Peyer's patch (tissue), 4 donors: ENCODE measurements around the gene HOMER3. TPM values are rescaled to one million over a fixed set of nuclear protein-coding genes. Genes with fewer than 3 reads are reported as not detected.

Experiments used
- DNase-seq, 3 donors: peaks; one replicate each; pipeline ENCODE4 v3.0.0-alpha.2; 2017 to 2019
- H3K27ac ChIP-seq, 4 donors: fragments of 200-600 bp; sonication (generic); one replicate each; pipeline ENCODE4 v1.5.1; 2016 to 2019
- H3K27me3 ChIP-seq, 2 donors: fragments of 200-600 bp; sonication (generic); one replicate each; pipeline ENCODE4 v1.5.1; 2019
- H3K36me3 ChIP-seq, 3 donors: fragments of 200-600 bp; sonication (generic); one replicate each; pipeline ENCODE4 v1.5.1; 2016 to 2019
- H3K4me1 ChIP-seq, 4 donors: fragments of 200-600 bp; sonication (generic); one replicate each; pipeline ENCODE4 v1.5.1; 2016 to 2019
- H3K4me3 ChIP-seq, 4 donors: fragments of 200-600 bp; sonication (generic); 1 replicate in 3 of 4; 2 replicates in 1 of 4; pipeline ENCODE4 v1.5.1; 2016 to 2019; ENCODE audit warnings: mild to moderate bottlenecking in 1 of 4
- H3K9me3 ChIP-seq, 4 donors: fragments of 200-600 bp; sonication (generic); one replicate each; pipeline ENCODE4 v1.5.1; 2016 to 2019; ENCODE audit warnings: mild to moderate bottlenecking in 1 of 4
- CTCF ChIP-seq, 6 experiments: fragments of 450-650 bp in 4 of 6; fragments of 200-600 bp in 2 of 6; sonication (generic) in 1 of 6; IDR thresholded peaks; one replicate each; pipeline ENCODE4 v1.5.1; 2017 to 2019; ENCODE audit warnings: antibody characterized with exemption in 6 of 6, mild to moderate bottlenecking in 3 of 6, moderate library complexity in 1 of 6
- POLR2A ChIP-seq, 2 donors: fragments of 450-650 bp; IDR thresholded peaks; one replicate each; pipeline ENCODE4 v1.5.1; 2017; ENCODE audit warnings: antibody characterized with exemption in 2 of 2, mild to moderate bottlenecking in 2 of 2, moderate library complexity in 2 of 2
- total RNA-seq, 4 donors: library from RNA; depleted of rRNA; stranded (reverse); fragments of >200 nt; gene quantifications; one replicate each; pipeline ENCODE4 v1.1.0, GENCODE V29; 2016

Gene HOMER3
- total RNA-seq, 4 donors from 2014 or later = 0.88 to 33.0 (median 9.6) TPM

GRCh38 chr19:18897094-18898029 lies 43.7 kb downstream of the HOMER3 start:
- Histone ChIP-seq H3K4me3 (no peak overlapping the region), H3K4me1 (peaks cover 0 to 34% (median 6%) of the 10 kb centered on the region in 4 donors), H3K27me3 (peaks cover 0 to 17% of the 10 kb centered on the region in 2 donors), H3K27ac (no peak overlapping the region), H3K36me3 (peaks cover 0 to 30% (median 0%) of the 10 kb centered on the region in 3 donors), H3K9me3 (no peaks in the 10 kb centered on the region)
- DNase-seq = no peak
- TF ChIP-seq CTCF (IDR thresholded peaks at IDR 0.05) (no peak), POLR2A (IDR thresholded peaks at IDR 0.05) (no peak)

- no peaks in the 10 kb centered on the region for H3K9me3 ChIP-seq
- peaks cover 0 to 34% (median 6%) of the 10 kb centered on the region in 4 donors for H3K4me1 ChIP-seq
- peaks cover 0 to 17% of the 10 kb centered on the region in 2 donors for H3K27me3 ChIP-seq
- peak overlapping the region in 3 of 4 donors; percentile 12 to 37 (median 19) for H3K4me3 ChIP-seq
- no peak for DNase-seq
- no peak overlapping the region for H3K27ac ChIP-seq
- TF ChIP-seq CTCF (IDR thresholded peaks at IDR 0.05) = no peak
- no peak for TF ChIP-seq POLR2A (IDR thresholded peaks at IDR 0.05)
- H3K36me3 ChIP-seq = peaks cover 0 to 26% (median 0%) of the 10 kb centered on the region in 3 donors
Observed at GRCh38 chr19:18896421-18896841, 44.6 kb downstream of the HOMER3 start.

GRCh38 chr19:18895824-18896341 lies 45.1 kb downstream of the HOMER3 start, which contains the start of gene CERS1:
Gene CERS1 (minus strand): TSS chr19:18896158. CDS start chr19:18896072, 86 bp downstream.
- Histone ChIP-seq H3K9me3 (no peaks in the 10 kb centered on the region), H3K4me3 (peak within 1 kb of the TSS in 3 of 4 donors; percentile 31 to 47 (median 37)), H3K27me3 (peaks cover 0 to 17% of the 10 kb centered on the region in 2 donors), H3K4me1 (peaks cover 0 to 34% (median 6%) of the 10 kb centered on the region in 4 donors), H3K36me3 (peaks cover 0 to 21% (median 0%) of the 10 kb centered on the region in 3 donors), H3K27ac (no peak within 1 kb of the TSS)
- TF ChIP-seq CTCF (IDR thresholded peaks at IDR 0.05) = no peak
- no peak for TF ChIP-seq POLR2A (IDR thresholded peaks at IDR 0.05)
- no peak for DNase-seq

GRCh38 chr19:18895038-18895823 lies 45.8 kb downstream of the HOMER3 start:
- H3K36me3 ChIP-seq = peaks cover 0 to 14% (median 0%) of the 10 kb centered on the region in 3 donors
- peaks cover 0 to 17% of the 10 kb centered on the region in 2 donors for H3K27me3 ChIP-seq
- no peak for DNase-seq
- no peak overlapping the region for H3K27ac ChIP-seq
- TF ChIP-seq CTCF (IDR thresholded peaks at IDR 0.05) (peak in 2 of 6 experiments; percentile 14 to 18), POLR2A (IDR thresholded peaks at IDR 0.05) (no peak)
- peak overlapping the region in 3 of 4 donors; percentile 31 to 47 (median 37) for H3K4me3 ChIP-seq
- H3K4me1 ChIP-seq = peaks cover 0 to 34% (median 6%) of the 10 kb centered on the region in 4 donors
- no peaks in the 10 kb centered on the region for H3K9me3 ChIP-seq
